Fibroblast of lung (primary cell): Measurements from ENCODE around the gene CAMK2B.

Experiments
- EZH2 ChIP-seq: IDR thresholded peaks from 2 replicates; pipeline ENCODE4 v1.5.1; 2012; ENCODE audit warnings: low read length, control low read depth, mild to moderate bottlenecking; ENCODE audit errors: missing control alignments
- TF ChIP-seq, protein P1 (sequence below), 2 donors: IDR thresholded peaks in 1 of 2; conservative IDR thresholded peaks in 1 of 2; 1 replicate in 1 of 2; 2 replicates in 1 of 2; pipeline ENCODE4 v1.5.1; 2011 to 2012; ENCODE audit warnings: low read length in 2 of 2, control low read depth in 1 of 2, inconsistent platforms in 1 of 2, low read depth in 1 of 2, mild to moderate bottlenecking in 1 of 2

DNA sequence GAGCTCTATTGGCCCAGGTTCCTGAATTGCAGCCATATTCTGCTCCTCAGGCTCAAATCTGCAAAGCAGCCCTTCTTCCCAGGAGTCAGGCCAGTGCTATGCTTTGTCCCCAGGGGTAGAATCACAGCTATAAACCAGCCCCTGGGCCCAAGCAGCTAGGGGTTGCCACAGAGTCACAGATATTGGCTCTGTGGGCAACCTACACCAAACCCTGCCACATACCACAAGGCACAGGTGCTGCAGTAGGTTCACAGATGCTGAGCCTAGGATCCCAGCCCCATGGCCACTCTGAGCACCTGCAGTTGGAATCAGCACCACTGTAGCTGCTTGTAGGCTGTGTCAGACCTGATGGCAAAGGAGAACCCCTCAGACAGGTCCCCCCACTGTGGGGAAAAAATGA, 43.1 kb upstream of the CAMK2B start:
- TF ChIP-seq, protein P1, sequence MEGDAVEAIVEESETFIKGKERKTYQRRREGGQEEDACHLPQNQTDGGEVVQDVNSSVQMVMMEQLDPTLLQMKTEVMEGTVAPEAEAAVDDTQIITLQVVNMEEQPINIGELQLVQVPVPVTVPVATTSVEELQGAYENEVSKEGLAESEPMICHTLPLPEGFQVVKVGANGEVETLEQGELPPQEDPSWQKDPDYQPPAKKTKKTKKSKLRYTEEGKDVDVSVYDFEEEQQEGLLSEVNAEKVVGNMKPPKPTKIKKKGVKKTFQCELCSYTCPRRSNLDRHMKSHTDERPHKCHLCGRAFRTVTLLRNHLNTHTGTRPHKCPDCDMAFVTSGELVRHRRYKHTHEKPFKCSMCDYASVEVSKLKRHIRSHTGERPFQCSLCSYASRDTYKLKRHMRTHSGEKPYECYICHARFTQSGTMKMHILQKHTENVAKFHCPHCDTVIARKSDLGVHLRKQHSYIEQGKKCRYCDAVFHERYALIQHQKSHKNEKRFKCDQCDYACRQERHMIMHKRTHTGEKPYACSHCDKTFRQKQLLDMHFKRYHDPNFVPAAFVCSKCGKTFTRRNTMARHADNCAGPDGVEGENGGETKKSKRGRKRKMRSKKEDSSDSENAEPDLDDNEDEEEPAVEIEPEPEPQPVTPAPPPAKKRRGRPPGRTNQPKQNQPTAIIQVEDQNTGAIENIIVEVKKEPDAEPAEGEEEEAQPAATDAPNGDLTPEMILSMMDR (conservative IDR thresholded peaks at IDR 0.05 in 1 of 2, IDR thresholded peaks at IDR 0.05 in 1 of 2; ENCODE audit: low read depth in 1 of 2, low read length in 2 of 2): no peak
- TF ChIP-seq EZH2: no peak
